Renal pelvis (tissue), 12 donors: ENCODE data around the gene HSPBAP1. TPM values are rescaled to one million over a fixed set of nuclear protein-coding genes. Genes with fewer than 3 reads are reported as not detected.

Source experiments
- DNase-seq: peaks from one replicate; pipeline ENCODE4 v3.0.0-alpha.2; 2013
- long read RNA-seq, 16 experiments: transcript quantifications; one replicate each; lab custom pipeline, GENCODE V29; 2026
- polyA plus RNA-seq, 3 donors: library from polyadenylated mRNA; unstranded; fragments of 120-200 nt; gene quantifications; one replicate each; pipeline ENCODE4 v1.2.1, GENCODE V29; 2013; ENCODE audit not compliant: insufficient read length in 3 of 3

HSPBAP1 gene, protein sequence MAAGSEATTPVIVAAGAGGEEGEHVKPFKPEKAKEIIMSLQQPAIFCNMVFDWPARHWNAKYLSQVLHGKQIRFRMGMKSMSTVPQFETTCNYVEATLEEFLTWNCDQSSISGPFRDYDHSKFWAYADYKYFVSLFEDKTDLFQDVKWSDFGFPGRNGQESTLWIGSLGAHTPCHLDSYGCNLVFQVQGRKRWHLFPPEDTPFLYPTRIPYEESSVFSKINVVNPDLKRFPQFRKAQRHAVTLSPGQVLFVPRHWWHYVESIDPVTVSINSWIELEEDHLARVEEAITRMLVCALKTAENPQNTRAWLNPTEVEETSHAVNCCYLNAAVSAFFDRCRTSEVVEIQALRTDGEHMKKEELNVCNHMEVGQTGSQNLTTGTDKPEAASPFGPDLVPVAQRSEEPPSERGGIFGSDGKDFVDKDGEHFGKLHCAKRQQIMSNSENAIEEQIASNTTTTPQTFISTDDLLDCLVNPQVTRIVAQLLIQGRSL
- polyA plus RNA-seq = 10 to 100 TPM in 2 of 3 donors, 1 to 10 TPM in 1; 9.5 to 15.3 (median 13.6) TPM
- long read RNA-seq, donor 1, partial matches to known transcripts = 0 of 4 reads
- long read RNA-seq, donor 1, other reads (novel, unspliced or antisense) = 0 of 4 reads
- long read RNA-seq, donor 2, partial matches to known transcripts = 0 of 1 reads
- long read RNA-seq, donor 2, other reads (novel, unspliced or antisense) = 0 of 1 reads
- long read RNA-seq, donor 3, partial matches to known transcripts = 0 of 3 reads
- long read RNA-seq, donor 3, other reads (novel, unspliced or antisense) = 0 of 3 reads
- long read RNA-seq, donor 4, partial matches to known transcripts = 0 of 1 reads
- long read RNA-seq, donor 4, other reads (novel, unspliced or antisense) = 0 of 1 reads
- long read RNA-seq, donor 5, partial matches to known transcripts = 0 of 1 reads
- long read RNA-seq, donor 5, other reads (novel, unspliced or antisense) = 0 of 1 reads
- long read RNA-seq, donor 6, partial matches to known transcripts = 0 of 3 reads
- long read RNA-seq, donor 6, other reads (novel, unspliced or antisense) = 0 of 3 reads
- long read RNA-seq, donor 7, transcript HSPBAP1-201 (8 exons, 1,953 nt) = major isoform, 5 of 6 reads
- long read RNA-seq, donor 7, partial matches to known transcripts = 0 of 6 reads
- long read RNA-seq, donor 7, other reads (novel, unspliced or antisense) = 0 of 6 reads
- long read RNA-seq, donor 8 = 0 reads
- long read RNA-seq, donor 9, partial matches to known transcripts = 0 of 4 reads
- long read RNA-seq, donor 9, other reads (novel, unspliced or antisense) = 0 of 4 reads
- long read RNA-seq, donor 10, partial matches to known transcripts = 0 of 2 reads
- long read RNA-seq, donor 10, other reads (novel, unspliced or antisense) = 0 of 2 reads
- long read RNA-seq, donor 11, partial matches to known transcripts = 0 of 1 reads
- long read RNA-seq, donor 11, other reads (novel, unspliced or antisense) = 0 of 1 reads
- long read RNA-seq, donor 12, partial matches to known transcripts = 0 of 4 reads
- long read RNA-seq, donor 12, other reads (novel, unspliced or antisense) = 0 of 4 reads
- long read RNA-seq, donor 13, partial matches to known transcripts = 0 of 1 reads
- long read RNA-seq, donor 13, other reads (novel, unspliced or antisense) = 0 of 1 reads
- long read RNA-seq, donor 14 = 0 reads
- long read RNA-seq, donor 15, partial matches to known transcripts = 0 of 3 reads
- long read RNA-seq, donor 15, other reads (novel, unspliced or antisense) = 0 of 3 reads
- long read RNA-seq, donor 16, partial matches to known transcripts = 0 of 4 reads
- long read RNA-seq, donor 16, other reads (novel, unspliced or antisense) = 0 of 4 reads

DNA sequence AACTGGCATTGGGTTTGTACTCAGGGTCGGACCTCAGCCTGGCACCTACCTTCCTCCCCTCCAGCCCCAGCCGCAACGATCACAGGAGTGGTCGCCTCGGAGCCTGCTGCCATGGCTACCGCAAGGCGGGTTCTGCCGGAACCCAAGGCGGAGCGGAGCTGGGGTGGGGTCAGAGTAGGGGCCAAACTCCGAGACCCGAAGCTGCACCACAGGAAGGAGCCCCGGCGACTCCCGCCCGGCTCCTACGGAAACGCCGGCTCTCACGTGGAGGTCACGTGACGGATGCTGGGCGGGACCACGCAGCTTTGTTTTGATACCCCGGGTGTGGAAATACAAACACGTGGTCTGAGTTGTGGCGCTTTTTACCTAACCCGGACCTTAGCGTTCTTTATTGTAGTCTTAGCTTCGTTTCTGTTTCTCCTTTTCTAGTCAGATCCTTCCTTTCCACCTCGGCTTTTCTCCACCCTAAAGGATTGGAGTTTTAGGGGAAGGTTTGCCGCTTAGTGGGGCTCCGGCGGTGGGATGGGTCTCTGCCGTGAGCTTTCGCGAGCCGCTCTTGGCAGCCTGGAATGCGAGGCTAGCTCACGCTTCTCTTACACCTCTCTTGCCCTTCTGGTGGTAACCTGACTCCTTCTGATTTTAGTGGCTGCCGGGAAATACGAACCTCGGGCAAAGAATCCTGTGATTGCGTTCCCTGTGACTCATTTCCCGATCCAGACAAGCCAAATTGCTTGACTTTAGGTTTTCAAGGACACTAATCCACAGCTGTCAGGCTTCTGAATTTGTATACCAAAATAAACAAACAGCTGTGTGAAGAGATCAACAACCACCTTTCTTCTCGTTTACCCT lies at the start of gene HSPBAP1:
HSPBAP1 (minus strand) TSS at position 264 of the 849 bp plus-strand sequence; CDS start at position 113, 151 bp downstream.
- peak; percentile 90 for DNase-seq

DNA sequence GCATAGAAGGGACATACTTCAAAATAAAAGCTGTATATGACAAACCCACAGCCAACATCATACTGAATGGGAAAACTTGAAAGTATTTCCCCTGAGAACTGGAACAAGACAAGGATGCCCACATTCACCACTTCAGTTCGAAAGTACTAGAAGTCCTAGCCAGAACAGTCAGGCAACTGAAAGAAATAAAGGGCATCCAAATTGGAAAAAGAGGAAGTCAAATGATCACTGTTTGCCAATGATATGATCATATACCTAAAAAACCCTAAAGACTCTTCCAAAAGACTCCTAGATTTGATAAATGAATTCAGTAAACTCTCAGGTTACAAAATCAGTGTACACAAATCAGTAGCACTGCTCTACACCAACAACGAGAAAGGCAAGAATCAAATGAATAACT lies 42.0 kb upstream of the HSPBAP1 start:
- no peak for DNase-seq

DNA sequence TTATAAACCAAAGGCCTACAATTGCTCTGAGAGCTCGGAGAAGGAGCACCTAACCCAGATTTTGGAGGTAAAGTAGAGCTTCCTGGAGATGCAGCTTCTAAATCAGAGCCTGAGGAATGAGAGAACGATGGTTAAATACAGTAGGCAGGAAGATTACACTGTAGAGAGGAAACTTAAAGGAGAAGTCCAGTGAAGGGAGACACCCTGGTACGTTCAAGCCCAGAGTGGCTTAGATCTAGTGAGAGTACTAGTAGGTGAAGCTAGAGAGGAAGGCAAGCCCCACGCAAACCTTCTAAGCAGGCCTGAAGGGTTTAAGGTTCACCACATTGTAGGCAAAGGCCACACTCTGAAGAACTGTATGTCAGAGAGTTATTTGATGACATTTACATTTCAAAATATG lies 34.6 kb upstream of the HSPBAP1 start:
- DNase-seq = no peak

DNA sequence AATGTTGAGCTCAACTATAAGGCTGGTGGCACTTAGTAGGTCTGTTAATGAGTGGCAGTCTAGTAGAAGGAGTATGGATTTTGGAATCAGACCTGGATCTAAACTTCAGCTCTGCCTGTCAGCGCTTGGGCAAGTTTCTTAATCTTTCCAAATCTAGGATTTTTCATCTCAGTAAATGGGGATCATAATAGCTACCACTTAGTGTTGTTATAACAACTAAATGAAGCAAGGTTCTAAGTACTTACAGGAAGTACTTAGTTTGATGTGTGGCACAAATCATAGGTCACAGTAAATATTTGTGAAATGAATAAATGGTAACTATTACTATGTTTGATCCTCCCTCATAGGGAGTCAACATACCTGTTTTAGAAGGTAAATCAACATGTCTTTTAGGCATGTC lies 32.6 kb upstream of the HSPBAP1 start:
- no peak for DNase-seq

DNA sequence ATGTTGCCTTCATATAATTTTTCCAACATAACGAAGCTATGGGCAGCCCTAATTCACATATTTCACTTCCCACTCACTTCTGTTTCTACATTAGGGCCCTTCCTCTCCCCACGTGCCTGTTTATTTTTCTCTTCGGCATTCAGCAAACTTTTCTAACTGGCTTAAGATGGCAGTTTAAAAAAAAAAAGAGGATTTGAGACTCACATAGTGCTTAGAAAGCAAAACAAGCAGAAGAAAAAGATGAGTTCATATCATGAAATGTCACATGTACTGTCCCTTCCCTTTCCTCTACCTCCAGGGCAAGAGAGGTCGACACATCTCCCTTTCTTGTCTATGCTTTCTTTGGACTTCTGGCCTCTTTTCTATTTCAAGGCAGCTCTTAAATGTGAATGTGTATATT lies 31.8 kb upstream of the HSPBAP1 start:
- no peak for DNase-seq

DNA sequence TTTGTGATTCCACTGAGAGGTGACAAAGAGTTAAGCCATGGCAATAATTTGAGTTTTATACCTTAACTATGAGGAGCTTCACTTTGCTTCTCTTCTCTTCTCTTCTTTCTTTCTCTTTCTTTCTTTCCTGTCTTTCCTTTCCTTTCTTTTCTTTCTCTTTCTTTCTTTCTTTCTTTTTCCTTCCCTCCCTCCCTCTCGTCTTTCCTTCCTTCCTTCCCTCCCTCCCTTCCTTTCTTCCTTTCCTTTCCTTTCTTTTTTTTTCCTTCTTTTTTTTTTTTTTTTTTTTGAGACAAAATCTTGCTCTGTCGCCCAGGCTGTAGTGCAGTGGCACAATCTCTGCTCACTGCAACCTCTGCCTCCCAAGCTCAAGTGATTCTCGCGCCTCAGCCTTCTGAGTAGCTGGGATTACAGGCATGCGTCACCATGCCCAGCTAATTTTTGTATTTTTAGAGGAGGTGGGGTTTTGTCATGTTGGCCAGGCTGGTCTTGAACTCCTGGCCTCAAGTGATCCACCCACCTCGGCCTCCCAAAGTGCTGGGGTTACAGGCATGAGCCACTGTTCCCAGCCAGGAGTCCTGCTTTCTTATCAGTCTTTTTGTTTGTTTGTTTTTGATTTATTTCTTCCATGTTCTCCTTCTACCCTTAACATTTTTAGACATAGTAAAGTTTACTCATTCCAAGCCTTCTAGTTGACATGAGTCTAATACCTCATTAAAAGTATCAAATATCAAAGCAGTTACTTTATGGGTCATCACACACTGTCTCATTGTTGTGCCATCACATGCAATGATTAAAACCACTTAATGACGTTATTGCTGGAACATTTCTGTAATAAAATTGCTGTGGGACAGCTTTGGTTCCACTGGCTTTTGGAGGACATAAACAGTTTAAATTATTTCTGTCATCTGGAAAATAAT lies 31.1 kb upstream of the HSPBAP1 start:
- DNase-seq = peak; percentile 47

DNA sequence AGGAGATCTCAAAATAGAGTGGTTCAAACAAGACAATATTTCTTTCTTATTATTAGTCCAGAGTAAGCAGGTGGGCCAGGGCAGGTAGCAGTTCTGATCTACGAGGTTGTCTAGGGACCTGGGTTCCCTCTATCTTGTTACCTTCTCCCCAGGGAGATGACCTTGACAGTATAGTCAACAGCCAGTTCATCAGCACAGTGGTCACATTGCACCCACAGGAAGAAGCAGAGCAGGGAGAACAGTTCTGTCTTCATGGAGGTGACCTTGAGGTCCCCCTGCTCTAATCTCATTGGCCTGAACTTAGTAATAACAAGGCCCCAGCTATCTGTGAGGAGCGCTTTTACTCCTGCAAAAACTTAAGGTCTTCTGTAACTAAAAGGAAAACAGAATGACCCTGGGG lies 23.0 kb upstream of the HSPBAP1 start:
- DNase-seq = no peak

DNA sequence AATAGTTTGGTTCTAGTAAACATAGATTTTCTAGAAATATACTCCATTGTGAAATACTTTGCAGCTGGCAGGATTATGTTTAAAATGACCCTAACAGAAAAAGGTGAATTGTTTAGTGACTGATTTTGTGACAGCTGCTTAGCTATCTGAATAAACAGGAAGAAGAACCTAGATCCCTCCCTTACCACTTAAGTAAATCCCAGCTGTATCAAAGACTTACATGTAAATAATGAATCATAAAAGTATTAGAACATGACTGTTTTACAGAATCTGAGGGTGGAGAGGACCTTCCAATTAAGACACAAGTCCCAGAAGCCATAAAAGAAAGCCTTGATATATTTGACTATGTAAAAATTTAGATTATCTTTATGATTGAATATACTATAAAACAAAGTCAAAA lies 17.1 kb upstream of the HSPBAP1 start:
- DNase-seq = no peak

DNA sequence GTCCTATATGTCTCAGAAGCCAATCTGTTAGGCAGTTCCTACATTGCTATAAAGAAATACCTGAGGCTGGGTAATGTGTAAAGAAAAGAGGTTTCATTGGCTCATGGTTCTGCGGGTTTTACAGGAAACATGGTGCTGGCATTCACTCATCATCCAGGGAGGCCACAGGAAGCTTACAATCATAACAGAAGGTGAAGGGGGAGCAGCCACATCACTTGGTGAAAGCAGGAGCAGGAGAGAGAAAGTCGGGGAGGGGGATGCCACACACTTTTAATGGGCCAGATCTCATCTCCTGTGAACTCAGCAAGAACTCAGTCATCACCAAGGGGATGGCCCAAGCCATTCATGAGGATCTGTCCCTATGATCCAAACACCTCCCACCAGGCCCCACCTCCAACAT lies 10.3 kb upstream of the HSPBAP1 start:
- DNase-seq = no peak

DNA sequence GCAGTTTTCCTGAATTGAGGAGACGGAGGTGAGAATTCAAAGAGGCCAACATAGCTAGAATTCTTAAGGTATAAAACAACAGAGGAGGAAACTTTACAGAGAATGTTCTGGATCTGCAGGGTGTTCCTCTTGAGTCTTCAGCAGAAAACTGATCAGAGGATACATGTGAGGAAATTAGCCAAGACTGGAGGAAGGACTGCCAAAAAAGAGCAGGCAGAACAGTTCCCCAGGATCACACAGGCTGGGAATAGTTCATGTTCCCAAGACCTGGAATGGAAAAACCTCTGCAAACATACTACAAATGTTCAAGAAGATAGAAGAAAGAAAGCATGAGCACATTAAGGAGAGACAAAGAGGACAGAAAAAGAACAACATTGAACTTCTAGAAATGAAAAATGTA lies 8.7 kb upstream of the HSPBAP1 start:
- DNase-seq = no peak

DNA sequence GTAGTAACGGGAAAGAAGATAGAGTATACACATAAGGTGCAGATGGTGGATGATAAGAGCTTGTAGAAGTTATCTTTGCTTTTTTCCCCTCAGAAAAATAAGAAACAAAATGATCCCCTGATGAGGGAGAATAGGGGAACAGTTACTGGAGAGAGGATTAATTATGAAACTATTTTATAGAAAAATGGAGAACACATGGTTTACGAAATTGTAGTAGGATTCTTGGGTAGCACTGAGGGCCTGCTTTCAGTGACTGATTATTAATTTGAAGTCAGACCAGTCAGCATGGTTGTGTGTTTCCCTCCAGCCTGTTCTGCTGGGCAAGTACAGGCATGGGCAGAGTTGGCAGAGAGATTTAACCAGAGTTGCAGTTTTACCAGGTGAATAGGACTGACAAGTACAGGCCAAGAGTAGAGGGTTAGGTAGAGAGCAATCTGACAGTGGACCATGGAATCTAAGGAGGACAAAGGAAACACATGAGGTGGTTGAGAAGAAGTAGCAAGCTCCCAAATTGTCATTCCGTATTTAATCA lies 7.1 kb upstream of the HSPBAP1 start:
- DNase-seq = no peak

DNA sequence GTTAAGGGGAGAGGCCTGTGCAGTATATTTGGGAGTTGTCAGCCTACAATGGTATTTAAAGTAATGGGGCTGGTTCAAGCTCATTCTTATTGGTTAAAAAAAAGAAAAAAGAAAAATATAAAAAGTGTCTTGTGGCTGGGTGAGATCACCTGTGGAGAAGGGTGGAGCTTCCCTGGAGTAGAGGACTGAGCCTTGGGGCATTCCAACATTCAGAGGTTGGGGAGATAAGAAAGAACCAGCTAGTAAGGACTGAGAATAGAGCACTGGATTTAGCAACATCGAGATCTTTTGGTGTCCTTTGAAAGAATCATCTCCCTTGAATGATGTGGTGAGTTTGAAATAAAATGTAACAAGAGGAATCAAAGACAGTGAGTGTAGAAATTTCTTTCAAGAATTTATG lies 6.4 kb upstream of the HSPBAP1 start:
- DNase-seq = no peak

DNA sequence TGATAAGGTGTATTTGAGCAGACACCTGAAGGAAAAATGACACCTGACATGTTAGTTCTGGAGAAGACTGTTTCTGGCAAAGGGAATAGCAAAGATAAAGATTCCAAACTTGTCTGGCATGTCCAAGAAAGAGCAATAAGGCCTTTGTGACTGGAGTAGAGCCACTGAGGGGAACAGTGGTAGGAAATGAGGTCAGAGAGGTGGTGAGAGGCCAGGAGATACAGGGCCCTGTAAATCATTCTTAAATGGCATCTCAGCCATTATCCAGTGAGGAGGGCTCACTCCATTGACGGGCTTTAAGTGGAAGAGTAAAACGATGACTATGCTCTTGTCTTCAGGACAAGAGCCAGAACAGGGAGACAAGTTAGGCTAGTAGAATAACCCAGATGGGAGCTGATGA lies 5.7 kb upstream of the HSPBAP1 start:
- no peak for DNase-seq

DNA sequence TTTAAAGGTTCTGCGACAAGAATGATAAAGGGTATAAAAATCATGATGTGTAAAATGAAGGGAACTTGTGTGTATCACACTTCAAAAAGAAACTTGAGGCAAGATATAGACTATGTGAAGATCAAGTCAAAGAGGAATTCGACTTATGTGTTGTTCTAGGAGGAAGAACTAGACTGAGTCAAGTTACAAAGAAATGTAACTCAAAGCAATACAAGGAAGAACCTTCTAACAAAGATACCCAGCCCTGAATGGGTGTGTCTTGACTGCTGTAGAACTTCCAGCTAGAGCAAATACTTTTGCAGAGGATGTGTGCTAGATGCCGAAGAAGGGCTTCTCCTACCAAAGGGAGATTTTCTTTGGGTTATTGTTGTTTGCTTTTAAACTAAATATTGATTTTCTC lies 3.7 kb upstream of the HSPBAP1 start:
- DNase-seq = no peak

DNA sequence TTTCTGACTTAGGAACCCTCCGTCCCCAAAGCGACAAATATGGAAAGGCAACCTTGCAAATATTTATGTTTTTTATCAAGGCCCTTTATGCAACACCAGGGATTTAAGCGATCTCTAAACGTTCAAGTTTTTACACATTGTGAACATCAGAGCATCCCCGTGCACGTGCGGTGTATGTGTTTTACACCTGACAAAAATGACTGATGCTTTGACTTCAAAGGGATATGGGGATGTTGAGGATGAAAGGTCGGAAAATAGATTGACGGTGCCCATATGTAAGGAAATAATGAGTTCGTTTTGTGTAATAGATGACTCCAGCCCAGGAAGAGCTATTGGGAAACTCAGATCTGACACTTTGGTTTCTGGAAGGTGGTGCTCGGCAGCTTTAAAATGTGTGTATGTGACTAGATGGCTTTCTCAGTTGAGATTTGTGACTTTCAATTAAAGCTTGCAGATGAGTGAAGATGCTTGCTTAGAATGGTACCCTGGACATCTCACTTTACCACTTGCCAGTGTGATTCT lies 2.1 kb upstream of the HSPBAP1 start:
- peak; percentile 12 for DNase-seq

DNA sequence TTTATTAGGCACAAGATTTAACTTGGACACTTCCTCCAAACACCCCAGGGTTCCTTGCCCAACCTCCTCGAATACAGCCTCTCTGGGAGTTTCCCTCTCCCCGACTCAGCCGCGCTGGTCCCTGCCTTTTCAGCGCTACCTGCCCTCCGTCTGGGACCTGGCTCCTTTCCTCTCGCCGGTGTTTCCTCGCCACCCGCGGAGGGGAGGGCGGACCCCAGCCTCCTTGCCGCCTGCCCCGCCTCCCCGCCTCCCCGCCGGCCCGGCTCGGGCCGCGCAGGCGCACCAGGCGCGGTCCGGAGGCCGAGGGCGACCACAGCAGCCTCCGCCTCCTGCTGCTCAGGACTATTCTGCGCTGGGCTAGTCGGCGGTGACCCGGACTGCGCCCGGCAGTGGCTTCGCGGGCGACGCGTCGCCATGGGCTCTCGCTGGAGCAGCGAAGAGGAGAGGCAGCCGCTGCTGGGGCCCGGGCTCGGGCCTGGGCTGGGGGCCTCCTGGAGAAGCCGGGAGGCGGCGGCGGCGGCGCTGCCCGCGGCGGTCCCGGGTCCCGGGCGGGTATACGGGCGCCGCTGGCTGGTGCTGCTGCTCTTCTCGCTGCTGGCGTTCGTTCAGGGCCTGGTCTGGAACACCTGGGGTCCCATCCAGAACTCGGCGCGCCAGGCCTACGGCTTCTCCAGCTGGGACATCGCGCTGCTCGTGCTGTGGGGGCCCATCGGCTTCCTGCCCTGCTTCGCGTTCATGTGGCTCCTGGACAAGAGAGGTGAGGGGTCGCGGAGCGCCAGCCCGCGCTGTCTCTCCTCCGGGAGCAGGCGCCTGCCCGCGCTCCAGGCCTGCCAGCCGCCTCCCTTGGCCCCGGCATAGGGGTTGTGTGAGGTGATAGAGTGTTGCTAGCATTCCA lies 1.4 kb upstream of the HSPBAP1 start, which contains the start of gene SLC49A4:
SLC49A4 (plus strand) TSS at position 291 of the 895 bp plus-strand sequence; CDS start at position 415, 124 bp downstream.
- DNase-seq = peak; percentile 82

DNA sequence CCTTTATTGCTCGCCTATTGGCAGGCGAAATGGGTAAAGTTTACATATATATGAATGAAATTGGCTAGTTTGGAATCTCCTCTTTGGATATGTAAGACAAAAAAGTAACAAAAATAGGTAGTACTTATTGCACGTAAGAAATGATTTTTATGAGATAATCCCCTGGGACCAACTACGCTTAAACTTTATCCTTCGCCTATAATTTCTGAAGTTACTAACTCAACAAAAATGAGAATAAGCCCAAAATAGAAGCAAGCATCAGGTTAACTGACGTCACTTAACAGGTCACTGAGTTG lies 800 bp upstream of the HSPBAP1 start:
- DNase-seq = no peak
